Naive B cell (primary cell): ENCODE measurements around the gene ZKSCAN1. TPM values are rescaled to one million over a fixed set of nuclear protein-coding genes. Genes with fewer than 3 reads are reported as not detected.
A peak's percentile ranks its signal among the peaks of the same experiment; 100 is the strongest.

ENCODE experiments used
- ATAC-seq, 2 donors: fragments of 150-1000 bp; cut with Tn5 transposase; 2 replicates each; pipeline ENCODE4 v1.10.0; 2021; ENCODE audit warnings: low read depth in 2 of 2, mild to moderate bottlenecking in 2 of 2, moderate library complexity in 2 of 2
- DNase-seq: peaks from one replicate; pipeline ENCODE4 v3.0.0; 2022
- H3K27ac Mint-ChIP-seq, 6 donors: one replicate each; pipeline ENCODE4 v1.8.0; 2020 to 2022; ENCODE audit warnings: mild to moderate bottlenecking in 6 of 6, mixed read lengths in 6 of 6, moderate library complexity in 5 of 6, inconsistent platforms in 2 of 6
- H3K27me3 Mint-ChIP-seq, 3 donors: one replicate each; pipeline ENCODE4 v1.8.0; 2021 to 2022; ENCODE audit warnings: mixed read lengths in 3 of 3, mild to moderate bottlenecking in 1 of 3
- H3K36me3 Mint-ChIP-seq, 2 donors: one replicate each; pipeline ENCODE4 v1.8.0; 2020 to 2022; ENCODE audit warnings: mixed read lengths in 2 of 2, inconsistent platforms in 1 of 2, mild to moderate bottlenecking in 1 of 2
- H3K4me1 Mint-ChIP-seq, 3 donors: one replicate each; pipeline ENCODE4 v1.8.0; 2020 to 2022; ENCODE audit warnings: mixed read lengths in 3 of 3, inconsistent platforms in 1 of 3, mild to moderate bottlenecking in 1 of 3, moderate library complexity in 1 of 3
- H3K4me3 Mint-ChIP-seq, 8 donors: one replicate each; pipeline ENCODE4 v1.8.0; 2020 to 2022; ENCODE audit warnings: mild to moderate bottlenecking in 8 of 8, mixed read lengths in 8 of 8, moderate library complexity in 8 of 8, inconsistent platforms in 2 of 8
- H3K9me3 Mint-ChIP-seq, 7 donors: one replicate each; pipeline ENCODE4 v1.8.0; 2020 to 2022; ENCODE audit warnings: mixed read lengths in 7 of 7, mild to moderate bottlenecking in 5 of 7, inconsistent platforms in 2 of 7, moderate library complexity in 1 of 7
- polyA plus RNA-seq, 6 donors: library from polyadenylated mRNA; unstranded; fragments of 300-500 nt; fragmentation: Illumina TruSeq; gene quantifications; one replicate each; pipeline ENCODE4 v1.2.3, GENCODE V29; 2021; ENCODE audit warnings: low read depth in 6 of 6

Gene ZKSCAN1
- polyA plus RNA-seq, 6 donors from 2014 or later, result 14.7 to 54.3 (median 36.7) TPM

DNA sequence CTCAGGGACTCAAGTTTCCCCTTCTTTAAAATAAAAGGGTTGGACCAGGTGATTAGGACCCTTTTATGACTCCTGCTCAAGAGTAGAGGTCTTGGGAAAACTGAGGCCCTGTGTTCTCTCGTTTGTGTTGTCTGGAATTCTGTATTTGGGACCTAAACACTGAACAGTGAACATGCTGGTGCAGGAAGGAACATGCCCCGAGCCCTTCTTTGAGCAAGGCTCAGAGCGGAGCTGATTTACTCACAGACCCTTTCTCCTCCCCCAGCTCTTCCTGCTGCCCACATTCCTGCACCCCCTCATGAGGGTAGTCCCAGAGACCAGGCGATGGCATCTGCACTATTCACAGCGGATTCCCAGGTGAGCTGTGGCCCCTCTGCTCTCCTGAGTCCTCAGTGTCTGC is 14.2 kb downstream of the ZKSCAN1 start:
- H3K36me3 Mint-ChIP-seq, result peaks cover 6 to 38% of the 10 kb centered on the region in 2 donors
- H3K27me3 Mint-ChIP-seq, result no peaks in the 10 kb centered on the region
- no peak overlapping the region for H3K4me3 Mint-ChIP-seq
- peak overlapping the region in 1 of 6 donors; percentile 75 for H3K27ac Mint-ChIP-seq
- no peaks in the 10 kb centered on the region for H3K9me3 Mint-ChIP-seq
- H3K4me1 Mint-ChIP-seq, result peaks cover 0 to 5% (median 0%) of the 10 kb centered on the region in 3 donors
- DNase-seq (no peak), ATAC-seq (no peak)

DNA sequence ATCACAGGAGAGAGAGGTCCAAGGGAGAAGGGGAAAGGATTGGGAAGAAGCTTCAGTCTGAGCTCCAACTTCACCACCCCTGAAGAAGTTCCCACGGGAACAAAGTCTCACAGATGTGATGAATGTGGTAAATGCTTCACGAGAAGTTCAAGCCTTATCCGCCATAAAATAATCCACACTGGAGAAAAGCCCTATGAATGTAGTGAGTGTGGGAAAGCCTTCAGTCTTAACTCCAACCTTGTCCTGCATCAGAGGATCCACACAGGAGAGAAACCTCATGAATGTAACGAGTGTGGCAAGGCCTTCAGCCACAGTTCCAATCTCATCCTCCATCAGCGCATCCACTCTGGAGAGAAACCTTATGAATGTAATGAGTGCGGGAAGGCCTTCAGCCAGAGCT is 18.1 kb downstream of the ZKSCAN1 start:
- Mint-ChIP-seq H3K4me3 (no peak overlapping the region), H3K9me3 (no peaks in the 10 kb centered on the region), H3K36me3 (peaks cover 10 to 38% of the 10 kb centered on the region in 2 donors), H3K27ac (peak overlapping the region in 2 of 6 donors; percentile 64 to 73), H3K27me3 (no peaks in the 10 kb centered on the region), H3K4me1 (peaks cover 0 to 5% (median 0%) of the 10 kb centered on the region in 3 donors)
- DNase-seq (no peak), ATAC-seq (no peak)

DNA sequence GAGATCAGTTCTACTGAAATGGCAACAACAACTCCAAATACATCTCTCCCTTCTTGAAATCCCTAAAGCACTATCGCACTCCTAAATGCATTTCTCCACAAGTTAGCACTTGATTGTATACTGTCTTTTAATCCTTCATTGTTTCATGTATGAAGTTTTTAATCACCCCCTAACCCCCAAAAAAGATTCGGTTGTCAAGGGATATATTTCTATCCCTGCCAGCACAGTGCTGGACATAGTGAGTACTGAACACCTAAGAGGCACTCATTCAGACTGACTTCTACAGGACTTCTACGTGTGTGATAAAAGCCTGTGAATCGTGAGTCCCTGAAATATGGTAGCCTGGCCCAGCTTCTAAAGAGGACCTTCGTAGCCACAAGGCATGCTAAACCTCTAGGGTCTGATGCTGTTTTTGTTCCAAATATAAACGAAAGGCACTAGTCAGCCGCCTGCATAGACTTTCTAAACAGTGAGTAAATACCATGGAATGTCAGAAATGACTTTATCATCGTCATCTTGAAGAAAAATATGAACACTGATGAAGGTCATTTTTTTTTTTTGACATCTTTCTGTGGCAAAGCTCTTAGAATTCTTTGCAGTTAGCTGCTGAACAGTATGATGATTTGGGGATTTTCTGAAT is 19.6 kb downstream of the ZKSCAN1 start:
- no peak overlapping the region for H3K27ac Mint-ChIP-seq
- H3K4me1 Mint-ChIP-seq, result peaks cover 0 to 5% (median under 1%) of the 10 kb centered on the region in 3 donors
- H3K4me3 Mint-ChIP-seq, result no peak overlapping the region
- H3K9me3 Mint-ChIP-seq, result no peaks in the 10 kb centered on the region
- peaks cover 10 to 35% of the 10 kb centered on the region in 2 donors for H3K36me3 Mint-ChIP-seq
- DNase-seq (no peak), ATAC-seq (no peak)
- no peaks in the 10 kb centered on the region for H3K27me3 Mint-ChIP-seq

DNA sequence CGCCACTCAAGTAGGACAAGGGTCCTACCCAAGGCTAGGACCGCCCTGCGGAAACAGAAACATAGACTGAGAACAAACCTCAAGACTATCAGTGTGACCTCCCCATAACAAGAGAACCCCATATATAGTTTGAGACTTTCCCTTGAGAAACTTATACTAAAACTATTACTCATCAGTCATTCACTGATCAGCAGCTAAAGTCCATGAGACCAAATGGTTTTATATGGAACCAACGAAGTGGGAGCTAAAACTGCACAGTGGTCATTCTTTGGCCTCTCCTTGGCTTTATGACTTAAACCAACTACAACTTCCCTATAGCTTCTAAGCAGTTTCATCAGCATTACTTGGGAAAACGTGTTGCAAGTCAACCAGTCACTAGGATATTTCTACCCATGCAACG is 20.5 kb downstream of the ZKSCAN1 start:
- H3K27ac Mint-ChIP-seq, result no peak overlapping the region
- H3K27me3 Mint-ChIP-seq, result no peaks in the 10 kb centered on the region
- peaks cover 6 to 26% of the 10 kb centered on the region in 2 donors for H3K36me3 Mint-ChIP-seq
- H3K9me3 Mint-ChIP-seq, result no peaks in the 10 kb centered on the region
- peaks cover 8 to 9% (median 9%) of the 10 kb centered on the region in 3 donors for H3K4me1 Mint-ChIP-seq
- H3K4me3 Mint-ChIP-seq, result no peak overlapping the region
- DNase-seq (no peak), ATAC-seq (no peak)

DNA sequence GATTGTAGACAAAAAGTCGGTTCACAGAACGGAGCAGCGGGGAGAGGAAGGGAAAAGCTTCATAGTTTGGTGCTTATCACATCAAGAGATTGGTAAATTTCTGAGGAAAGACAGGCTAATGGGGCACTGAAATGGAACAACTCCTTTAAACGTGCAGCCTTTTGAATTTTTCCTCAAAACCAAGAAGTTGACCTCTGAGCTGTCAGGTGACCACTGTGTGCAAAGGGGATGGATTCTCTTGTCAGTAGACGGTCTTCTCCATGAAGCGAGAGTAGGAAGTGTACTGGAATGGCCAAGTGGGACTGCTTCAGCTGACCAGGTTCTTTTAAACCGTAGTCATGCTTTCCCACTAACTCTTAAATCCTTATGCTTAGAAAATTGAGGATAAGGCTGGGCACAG is 22.9 kb downstream of the ZKSCAN1 start:
- Mint-ChIP-seq H3K9me3 (no peaks in the 10 kb centered on the region), H3K27ac (no peak overlapping the region), H3K27me3 (no peaks in the 10 kb centered on the region), H3K36me3 (peaks cover 5 to 7% of the 10 kb centered on the region in 2 donors), H3K4me1 (peaks cover 4 to 16% (median 13%) of the 10 kb centered on the region in 3 donors), H3K4me3 (no peak overlapping the region)
- no peak for ATAC-seq
- DNase-seq, result no peak

DNA sequence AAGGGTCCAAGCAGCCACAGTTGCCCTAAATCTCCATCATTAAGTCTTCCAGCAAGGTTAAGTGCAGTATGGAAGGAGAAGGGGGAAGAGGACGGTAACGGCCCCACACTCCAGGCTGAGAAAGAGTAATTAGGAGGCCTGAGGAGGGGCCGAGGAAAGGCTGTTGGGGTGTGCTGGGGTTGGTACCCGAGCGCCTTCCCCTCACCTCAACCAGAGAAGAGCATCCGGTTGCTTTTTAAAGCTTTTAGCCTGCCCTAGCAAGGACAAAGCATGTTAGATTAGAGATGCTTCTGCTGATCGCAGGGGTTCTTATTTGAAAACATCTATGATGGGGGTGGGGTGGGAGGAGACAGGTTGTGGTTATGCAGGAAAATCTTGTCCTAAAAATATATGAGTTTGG is 25.2 kb downstream of the ZKSCAN1 start:
- H3K9me3 Mint-ChIP-seq, result no peaks in the 10 kb centered on the region
- H3K27me3 Mint-ChIP-seq, result no peaks in the 10 kb centered on the region
- H3K27ac Mint-ChIP-seq, result peak overlapping the region in 2 of 6 donors; percentile 28 to 86
- H3K4me1 Mint-ChIP-seq, result peaks cover 8 to 20% (median 17%) of the 10 kb centered on the region in 3 donors
- H3K36me3 Mint-ChIP-seq, result no peaks in the 10 kb centered on the region
- DNase-seq, result no peak
- no peak overlapping the region for H3K4me3 Mint-ChIP-seq
- no peak for ATAC-seq

DNA sequence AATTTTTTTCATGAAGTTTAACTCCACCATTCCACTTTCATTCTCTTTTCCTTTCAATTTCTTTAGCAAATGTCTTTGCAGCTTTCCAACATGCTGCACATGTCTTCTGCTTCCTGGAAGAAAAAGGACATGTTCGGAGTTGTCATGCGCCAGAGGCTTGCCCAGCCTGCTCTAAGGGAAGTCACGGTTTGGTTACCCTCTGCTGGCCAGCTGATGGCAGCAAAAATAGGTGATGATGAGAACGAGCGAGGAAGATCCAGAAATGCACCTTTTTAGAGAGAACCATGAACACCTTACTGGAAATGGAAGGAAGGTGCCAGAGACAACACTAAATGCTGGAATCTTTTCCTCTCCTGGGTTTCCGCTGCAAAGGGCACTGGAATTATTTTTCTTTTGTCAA is 29.3 kb downstream of the ZKSCAN1 start:
- Mint-ChIP-seq H3K27me3 (no peaks in the 10 kb centered on the region), H3K27ac (peak overlapping the region in 1 of 6 donors; percentile 52), H3K9me3 (no peaks in the 10 kb centered on the region), H3K36me3 (no peaks in the 10 kb centered on the region), H3K4me1 (peaks cover 11 to 23% (median 19%) of the 10 kb centered on the region in 3 donors), H3K4me3 (peak overlapping the region in 3 of 8 donors; percentile 11 to 58 (median 20))
- no peak for ATAC-seq
- DNase-seq, result no peak

DNA sequence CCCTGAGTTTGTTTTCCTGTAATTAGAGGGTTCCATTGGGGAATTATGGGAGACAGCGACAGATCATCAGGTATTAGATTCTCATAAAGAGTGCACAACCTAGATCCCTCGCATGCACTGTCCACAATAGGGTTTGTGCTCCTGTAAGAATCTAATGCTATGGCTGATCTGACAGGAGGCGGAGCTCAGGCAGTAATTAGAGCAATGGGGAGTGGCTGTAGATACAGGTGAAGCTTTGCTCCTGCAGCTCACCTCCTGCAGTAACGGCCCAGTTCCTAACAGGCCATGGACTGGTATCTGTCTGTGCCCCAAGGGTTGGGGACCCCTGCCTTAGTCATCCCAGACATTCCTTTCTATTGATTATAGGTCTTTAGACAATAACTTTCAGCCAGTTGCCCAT is 33.3 kb downstream of the ZKSCAN1 start:
- DNase-seq (no peak), ATAC-seq (no peak)
- Mint-ChIP-seq H3K9me3 (no peaks in the 10 kb centered on the region), H3K27ac (peak overlapping the region; percentile 50 to 98 (median 80)), H3K27me3 (no peaks in the 10 kb centered on the region), H3K36me3 (no peaks in the 10 kb centered on the region), H3K4me3 (peak overlapping the region; percentile 17 to 99 (median 85)), H3K4me1 (peaks cover 15 to 22% (median 20%) of the 10 kb centered on the region in 3 donors)

DNA sequence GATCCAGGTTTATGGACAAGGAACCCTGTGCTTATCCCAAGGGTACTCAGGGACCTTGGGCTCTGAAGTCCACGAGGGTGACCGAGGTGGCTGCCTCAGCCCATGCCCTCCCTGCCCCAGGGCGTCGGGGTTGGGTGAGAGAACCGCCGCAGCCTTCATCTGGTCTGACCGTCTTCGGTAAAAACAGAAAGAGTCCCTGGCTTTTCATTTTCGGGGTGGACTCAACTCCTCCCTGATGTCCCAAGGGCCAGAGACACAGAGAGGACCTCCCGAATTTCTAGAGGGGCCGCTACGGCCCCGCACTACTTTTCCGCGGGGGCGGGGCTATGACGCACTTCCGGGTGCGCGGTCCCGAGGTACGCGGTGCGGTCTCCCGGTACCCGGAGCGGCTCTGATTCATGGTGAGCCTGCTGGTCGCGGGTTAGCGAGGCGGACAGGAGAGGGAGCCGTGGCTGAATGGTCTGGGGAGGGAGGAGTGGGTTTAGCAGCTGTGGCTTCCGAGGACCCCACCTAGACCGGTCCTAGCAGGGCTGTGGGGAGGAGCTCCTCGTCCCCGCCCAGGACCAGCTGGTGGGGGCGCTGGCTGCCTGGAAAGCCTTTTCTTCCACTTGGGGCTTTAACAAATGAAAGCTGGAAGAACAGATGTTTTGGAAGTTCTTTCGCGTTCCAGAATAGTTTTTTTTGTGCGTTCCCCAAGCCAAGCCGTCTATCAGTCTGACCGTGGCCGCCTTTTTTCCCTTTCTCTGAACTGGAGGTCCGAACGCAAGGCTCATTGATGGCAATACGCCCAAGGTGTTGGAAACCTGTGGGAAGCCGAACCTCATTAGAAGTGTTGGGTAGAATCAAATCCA is 34.3 kb downstream of the ZKSCAN1 start, which contains the start of gene ZSCAN21:
TSS of gene ZSCAN21 (plus strand) at position 334 of the 851 bp plus-strand sequence. CDS start 7,233 bp downstream, outside the sequence.
- peak within 1 kb of the TSS; percentile 94 to 99 (median 98) for H3K27ac Mint-ChIP-seq
- H3K4me3 Mint-ChIP-seq, result peak within 1 kb of the TSS; percentile 84 to 99 (median 96)
- ATAC-seq, result peak; percentile 89 to 92
- H3K9me3 Mint-ChIP-seq, result no peaks in the 10 kb centered on the region
- H3K36me3 Mint-ChIP-seq, result no peaks in the 10 kb centered on the region
- H3K4me1 Mint-ChIP-seq, result peaks cover 13 to 21% (median 19%) of the 10 kb centered on the region in 3 donors
- no peaks in the 10 kb centered on the region for H3K27me3 Mint-ChIP-seq
- peak; percentile 83 for DNase-seq

DNA sequence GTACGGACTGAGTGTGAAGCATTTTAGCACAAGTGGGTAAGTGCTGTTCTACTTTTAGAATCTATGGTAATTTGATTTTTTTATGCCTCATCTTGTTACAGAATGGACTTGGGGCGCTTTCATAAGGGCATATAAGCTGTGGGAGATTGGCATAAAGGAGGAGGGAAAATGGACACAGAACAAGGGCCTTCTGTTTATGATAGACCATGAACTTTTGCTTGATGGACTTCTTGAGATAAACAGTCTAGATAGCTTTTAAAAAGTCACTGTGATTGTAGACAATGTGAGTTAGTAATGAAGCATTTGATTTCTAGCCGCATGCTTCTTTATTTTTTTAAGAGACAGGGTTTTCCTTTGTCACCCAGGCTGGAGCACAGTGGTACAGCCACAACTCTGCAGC is 36.2 kb downstream of the ZKSCAN1 start:
- ATAC-seq (no peak), DNase-seq (no peak)
- Mint-ChIP-seq H3K36me3 (no peaks in the 10 kb centered on the region), H3K27ac (peak overlapping the region in 2 of 6 donors; percentile 54 to 74), H3K4me1 (peaks cover 10 to 19% (median 17%) of the 10 kb centered on the region in 3 donors), H3K9me3 (no peaks in the 10 kb centered on the region), H3K27me3 (no peaks in the 10 kb centered on the region), H3K4me3 (peak overlapping the region in 6 of 8 donors; percentile 16 to 81 (median 43))

DNA sequence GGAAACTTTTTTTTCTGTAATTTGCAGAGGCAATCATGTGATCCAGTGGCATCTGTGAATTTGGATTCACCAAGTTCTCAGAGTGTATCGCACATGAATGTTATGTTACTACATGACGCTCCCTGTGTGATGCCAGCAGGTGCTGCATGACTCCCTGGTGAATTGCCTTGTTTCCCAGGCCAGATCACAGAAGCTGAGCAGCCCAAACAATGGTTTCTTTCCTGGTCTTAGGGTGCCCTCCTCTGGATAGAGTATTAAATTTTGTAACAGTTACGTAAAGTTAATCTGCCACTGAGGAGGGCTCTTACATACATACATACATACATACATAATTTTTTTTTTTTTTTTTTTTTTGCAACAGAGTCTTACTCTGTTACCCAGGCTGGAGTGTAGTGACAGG is 37.8 kb downstream of the ZKSCAN1 start:
- no peak for ATAC-seq
- no peaks in the 10 kb centered on the region for H3K9me3 Mint-ChIP-seq
- H3K27ac Mint-ChIP-seq, result peak overlapping the region in 1 of 6 donors; percentile 77
- no peaks in the 10 kb centered on the region for H3K36me3 Mint-ChIP-seq
- H3K4me1 Mint-ChIP-seq, result peaks cover 13 to 20% (median 17%) of the 10 kb centered on the region in 3 donors
- H3K4me3 Mint-ChIP-seq, result peak overlapping the region in 1 of 8 donors; percentile 77
- H3K27me3 Mint-ChIP-seq, result no peaks in the 10 kb centered on the region
- DNase-seq, result peak; percentile 15

DNA sequence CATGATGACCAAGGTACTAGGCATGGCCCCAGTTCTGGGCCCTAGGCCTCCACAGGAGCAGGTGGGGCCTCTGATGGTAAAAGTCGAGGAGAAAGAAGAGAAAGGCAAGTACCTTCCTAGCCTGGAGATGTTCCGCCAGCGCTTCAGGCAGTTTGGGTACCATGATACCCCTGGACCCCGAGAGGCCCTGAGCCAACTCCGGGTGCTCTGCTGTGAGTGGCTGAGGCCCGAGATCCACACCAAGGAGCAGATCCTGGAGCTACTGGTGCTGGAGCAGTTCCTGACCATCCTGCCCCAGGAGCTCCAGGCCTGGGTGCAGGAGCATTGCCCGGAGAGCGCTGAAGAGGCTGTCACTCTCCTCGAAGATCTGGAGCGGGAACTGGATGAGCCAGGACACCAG is 41.6 kb downstream of the ZKSCAN1 start:
- Mint-ChIP-seq H3K4me1 (peaks cover 2 to 15% (median 4%) of the 10 kb centered on the region in 3 donors), H3K27me3 (no peaks in the 10 kb centered on the region), H3K36me3 (peaks cover 4 to 7% of the 10 kb centered on the region in 2 donors), H3K9me3 (no peaks in the 10 kb centered on the region), H3K27ac (peak overlapping the region in 1 of 6 donors; percentile 31), H3K4me3 (no peak overlapping the region)
- ATAC-seq (no peak), DNase-seq (no peak)

DNA sequence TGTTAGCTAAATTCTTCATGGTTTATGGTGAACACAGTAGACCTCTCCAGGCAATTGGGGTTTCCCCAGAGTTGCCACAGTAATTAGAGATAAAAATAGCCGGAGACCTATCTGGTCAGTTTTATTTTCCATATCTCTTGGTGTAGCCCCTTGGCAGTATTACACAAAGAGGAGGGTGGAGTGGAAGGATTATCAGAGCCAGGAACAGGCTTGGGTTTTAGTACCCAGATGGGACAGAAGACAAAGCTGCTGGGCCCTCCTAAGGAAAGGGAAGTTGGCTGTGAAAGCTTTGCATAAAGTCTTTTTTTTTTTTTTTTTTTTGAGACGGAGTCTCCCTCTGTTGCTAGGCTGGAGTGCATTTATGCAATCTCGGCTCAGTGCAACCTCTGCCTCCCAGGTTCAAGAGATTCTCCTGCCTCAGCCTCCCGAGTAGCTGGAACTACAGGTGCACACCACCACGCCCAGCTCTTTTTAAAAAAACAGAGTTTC is 43.9 kb downstream of the ZKSCAN1 start:
- no peak for DNase-seq
- Mint-ChIP-seq H3K9me3 (no peaks in the 10 kb centered on the region), H3K27me3 (no peaks in the 10 kb centered on the region), H3K36me3 (peaks cover 7 to 13% of the 10 kb centered on the region in 2 donors), H3K4me3 (no peak overlapping the region), H3K27ac (no peak overlapping the region), H3K4me1 (peaks cover 2 to 11% (median 4%) of the 10 kb centered on the region in 3 donors)
- no peak for ATAC-seq
